ENCODE measurements around the gene TOP1.

- TF ChIP-seq CHD1 (IDR thresholded peaks at IDR 0.05; ENCODE audit: low read depth, low read length) (no peak), CTCF (conservative IDR thresholded peaks at IDR 0.05; ENCODE audit: low read depth, low read length) (no peak), POLR2A (IDR thresholded peaks at IDR 0.05; ENCODE audit: low read depth, low read length) (no peak), NFE2L2 (IDR thresholded peaks at IDR 0.05; ENCODE audit: low read depth, low read length) (no peak), MAZ (IDR thresholded peaks at IDR 0.05; ENCODE audit: borderline replicate concordance, low read depth, low read length) (no peak), FOS (IDR thresholded peaks at IDR 0.05; ENCODE audit: low read depth, low read length) (no peak), CEBPB (IDR thresholded peaks at IDR 0.05; ENCODE audit: low read depth, low read length) (no peak), BHLHE40 (IDR thresholded peaks at IDR 0.05; ENCODE audit: low read depth, low read length) (no peak), RCOR1 (IDR thresholded peaks at IDR 0.05; ENCODE audit: insufficient replicate concordance, low read length) (no peak), RFX5 (IDR thresholded peaks at IDR 0.05; ENCODE audit: low read depth, low read length) (no peak), USF2 (IDR thresholded peaks at IDR 0.05; ENCODE audit: low read depth, low read length) (no peak)
Observed at GRCh38 chr20:41014561-41015088, 14.0 kb upstream of the TOP1 start.
